ENCODE measurements around the gene TDRD9. TPM values are rescaled to one million over a fixed set of nuclear protein-coding genes. Genes with fewer than 3 reads are reported as not detected.

TDRD9 gene
- total and polyA plus RNA-seq, 2 of the 4 experiments (the other 2 are of a cell fraction), result 0.07 to 0.18 TPM

GRCh38 chr14:104086661-104087461 lies 158.6 kb downstream of the TDRD9 start:
- no peaks in the 10 kb centered on the region for H4K20me1 ChIP-seq (ENCODE audit: insufficient read depth, low read length)
- H2BK15ac ChIP-seq (ENCODE audit: low read depth, low read length), result no peak overlapping the region
- H3K56ac ChIP-seq (ENCODE audit: extremely low read depth, insufficient read depth, low read length), result no peak overlapping the region
- CTCF ChIA-PET, result interaction anchor here (1.5 kb wide), 1 partner anchor 9 kb away, joined by 7 read pairs; no protein-coding TSS in a partner anchor
- H3K4me1 ChIP-seq (ENCODE audit: control insufficient read depth, insufficient read depth, low read length), result no peaks in the 10 kb centered on the region
- H3K9ac ChIP-seq (ENCODE audit: low read depth, low read length), result no peak overlapping the region
- in situ Hi-C loops (cut with MboI; ENCODE audit: low sequenced_read_pairs), result loop anchor here (25.0 kb wide), 2 partner anchors 475 to 550 kb away; no protein-coding TSS in a partner anchor
- H3K14ac ChIP-seq (replicated peaks; ENCODE audit: low read depth, low read length), result no peak overlapping the region
- H4K5ac ChIP-seq (ENCODE audit: low read depth, low read length), result no peak overlapping the region
- no peaks in the 10 kb centered on the region for H3K9me1 ChIP-seq (ENCODE audit: insufficient read depth, low read length)
- no peak overlapping the region for H2AK9ac ChIP-seq (replicated peaks; ENCODE audit: low read depth, low read length, poor library complexity)
- ATAC-seq (ENCODE audit: low read depth) (no peak), DNase-seq (no peak)
- no peak overlapping the region for H3K4me3 ChIP-seq (ENCODE audit: insufficient read depth, low read depth, low read length)
- no TSS peak for BruUV-seq (replicated peaks)
- no peak overlapping the region for H2BK120ac ChIP-seq (ENCODE audit: low read depth, low read length)
- 45% methylated on average over 12 of the region's 16 CpGs; no CpG with 5 or more reads in 1 of the 2 experiments for WGBS, 2 experiments (ENCODE audit: extremely low coverage in 2 of 2, insufficient read length in 1 of 2)
- no peak overlapping the region for H2AFZ ChIP-seq (replicated peaks; ENCODE audit: low read length, poor library complexity)
- intact Hi-C loops (cut with micrococcal nuclease), result no loop called here
- TF ChIP-seq MAFK (IDR thresholded peaks at IDR 0.05; ENCODE audit: low read depth, low read length) (no peak), CHD1 (IDR thresholded peaks at IDR 0.05; ENCODE audit: low read depth, low read length) (no peak), RAD21 (IDR thresholded peaks at IDR 0.05; ENCODE audit: low read length) (no peak), ELK1 (IDR thresholded peaks at IDR 0.05; ENCODE audit: borderline replicate concordance, low read depth, low read length) (no peak), MAZ (IDR thresholded peaks at IDR 0.05; ENCODE audit: borderline replicate concordance, low read depth, low read length) (no peak), FOS (IDR thresholded peaks at IDR 0.05; ENCODE audit: low read depth, low read length) (no peak), BHLHE40 (IDR thresholded peaks at IDR 0.05; ENCODE audit: low read depth, low read length) (no peak), POLR2A (IDR thresholded peaks at IDR 0.05; ENCODE audit: low read depth, low read length) (no peak), USF2 (IDR thresholded peaks at IDR 0.05; ENCODE audit: low read depth, low read length) (no peak), RFX5 (IDR thresholded peaks at IDR 0.05; ENCODE audit: low read depth, low read length) (no peak)
- TF ChIP-seq, protein P1, sequence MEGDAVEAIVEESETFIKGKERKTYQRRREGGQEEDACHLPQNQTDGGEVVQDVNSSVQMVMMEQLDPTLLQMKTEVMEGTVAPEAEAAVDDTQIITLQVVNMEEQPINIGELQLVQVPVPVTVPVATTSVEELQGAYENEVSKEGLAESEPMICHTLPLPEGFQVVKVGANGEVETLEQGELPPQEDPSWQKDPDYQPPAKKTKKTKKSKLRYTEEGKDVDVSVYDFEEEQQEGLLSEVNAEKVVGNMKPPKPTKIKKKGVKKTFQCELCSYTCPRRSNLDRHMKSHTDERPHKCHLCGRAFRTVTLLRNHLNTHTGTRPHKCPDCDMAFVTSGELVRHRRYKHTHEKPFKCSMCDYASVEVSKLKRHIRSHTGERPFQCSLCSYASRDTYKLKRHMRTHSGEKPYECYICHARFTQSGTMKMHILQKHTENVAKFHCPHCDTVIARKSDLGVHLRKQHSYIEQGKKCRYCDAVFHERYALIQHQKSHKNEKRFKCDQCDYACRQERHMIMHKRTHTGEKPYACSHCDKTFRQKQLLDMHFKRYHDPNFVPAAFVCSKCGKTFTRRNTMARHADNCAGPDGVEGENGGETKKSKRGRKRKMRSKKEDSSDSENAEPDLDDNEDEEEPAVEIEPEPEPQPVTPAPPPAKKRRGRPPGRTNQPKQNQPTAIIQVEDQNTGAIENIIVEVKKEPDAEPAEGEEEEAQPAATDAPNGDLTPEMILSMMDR (conservative IDR thresholded peaks at IDR 0.05; ENCODE audit: low read depth, low read length), result no peak
- dilution Hi-C loops (cut with HindIII; ENCODE audit: low sequenced_read_pairs, unreplicated experiment), result no loop called here
- no peak overlapping the region for H2BK5ac ChIP-seq (ENCODE audit: low read depth, low read length, poor library complexity, severe bottlenecking)
- no peak overlapping the region for H2AK5ac ChIP-seq (ENCODE audit: low read depth, low read length)
- H3K36me3 ChIP-seq (ENCODE audit: control insufficient read depth, insufficient read depth, low read length), result no peaks in the 10 kb centered on the region
- no peaks in the 10 kb centered on the region for H3K79me1 ChIP-seq (ENCODE audit: low read depth in 1 of 2, low read length in 2 of 2)
- H4K8ac ChIP-seq (ENCODE audit: low read depth in 2 of 2, low read length in 2 of 2), result no peak overlapping the region
- no peak overlapping the region for H3K23ac ChIP-seq (ENCODE audit: low read depth, low read length)
- H3K27ac ChIP-seq (ENCODE audit: insufficient read depth, low read length), result no peak overlapping the region
- H4K91ac ChIP-seq (ENCODE audit: insufficient read depth, low read depth, low read length), result no peak overlapping the region
- H3K4me2 ChIP-seq (ENCODE audit: low read depth, low read length), result no peak overlapping the region
- no peak overlapping the region for H3K18ac ChIP-seq (ENCODE audit: low read depth, low read length)
- H3K9me3 ChIP-seq (ENCODE audit: control insufficient read depth, insufficient read depth, low read length), result no peaks in the 10 kb centered on the region
- no peak overlapping the region for H3K4ac ChIP-seq (ENCODE audit: low read depth, low read length)
- H2BK20ac ChIP-seq (ENCODE audit: low read depth, low read length), result no peak overlapping the region
- peaks cover 4% of the 10 kb centered on the region for H3K27me3 ChIP-seq (ENCODE audit: control insufficient read depth, insufficient read depth, low read length)
- POLR2A ChIA-PET (ENCODE audit: unreplicated experiment), result no interaction called here

Data from IMR-90 (cell line).